GM18507 (cell line): Measurements from ENCODE around the gene IYD.
"Not testable (repeated sequence)": the region's sequence is repeated elsewhere in the genome, so short reads cannot be mapped to it uniquely, and the experiment has no call there.

Experiments
- DNase-seq: peaks from one replicate; pipeline ENCODE4 v3.0.0; 2011; ENCODE audit warnings: low read depth; ENCODE audit not compliant: insufficient read length; ENCODE audit errors: extremely low spot score
- FAIRE-seq: peaks from 2 replicates; lab custom pipeline; 2011; peaks lifted over from hg19 to GRCh38; lab: Jason Lieb, UNC

Gene IYD

GRCh38 chr6:150347845-150348244, 21.0 kb upstream of the IYD start:
- DNase-seq = no peak
- no peak for FAIRE-seq

- FAIRE-seq = no peak
- DNase-seq = no peak
Observed at GRCh38 chr6:150349546-150349945, 19.3 kb upstream of the IYD start.

- no peak for DNase-seq
- no peak for FAIRE-seq
Observed at GRCh38 chr6:150352321-150353296, 16.2 kb upstream of the IYD start.

GRCh38 chr6:150353445-150353844, 15.4 kb upstream of the IYD start:
- FAIRE-seq (no peak), DNase-seq (no peak)

- FAIRE-seq (no peak), DNase-seq (no peak)
Observed at GRCh38 chr6:150354754-150355571, 13.8 kb upstream of the IYD start.

GRCh38 chr6:150355932-150356331, 12.9 kb upstream of the IYD start:
- FAIRE-seq = no peak
- no peak for DNase-seq

GRCh38 chr6:150361876-150362275, 6.9 kb upstream of the IYD start:
- FAIRE-seq = no peak

GRCh38 chr6:150363733-150364132, 5.1 kb upstream of the IYD start:
- DNase-seq (no peak), FAIRE-seq (no peak)

More at GRCh38 chr6:150361876-150362275, 6.9 kb upstream of the IYD start:
- DNase-seq = no peak

GRCh38 chr6:150366118-150366778, 2.6 kb upstream of the IYD start:
- DNase-seq (no peak), FAIRE-seq (no peak)

- FAIRE-seq (no peak), DNase-seq (no peak)
Observed at GRCh38 chr6:150369408-150369807, 596 bp downstream of the IYD start.

- DNase-seq = no peak
- FAIRE-seq = no peak
Observed at GRCh38 chr6:150370112-150370511, 1.3 kb downstream of the IYD start.

- no peak for FAIRE-seq
- no peak for DNase-seq
Observed at GRCh38 chr6:150371356-150371755, 2.5 kb downstream of the IYD start.

- DNase-seq (no peak), FAIRE-seq (no peak)
Observed at GRCh38 chr6:150372051-150372450, 3.2 kb downstream of the IYD start.

GRCh38 chr6:150373260-150373701, 4.5 kb downstream of the IYD start:
- DNase-seq = no peak
- no peak for FAIRE-seq

- not testable (repeated sequence) for FAIRE-seq, DNase-seq
Observed at GRCh38 chr6:150374346-150374745, 5.5 kb downstream of the IYD start.

- DNase-seq (no peak), FAIRE-seq (no peak)
Observed at GRCh38 chr6:150377211-150377781, 8.5 kb downstream of the IYD start.

- DNase-seq (no peak), FAIRE-seq (no peak)
Observed at GRCh38 chr6:150380256-150380655, 11.4 kb downstream of the IYD start.

GRCh38 chr6:150382171-150382570, 13.4 kb downstream of the IYD start:
- no peak for FAIRE-seq
- DNase-seq = no peak

GRCh38 chr6:150391414-150391813, 22.6 kb downstream of the IYD start:
- DNase-seq (no peak), FAIRE-seq (no peak)

GRCh38 chr6:150391890-150392289, 23.1 kb downstream of the IYD start:
- DNase-seq = no peak
- no peak for FAIRE-seq
